ENCODE data around the gene ZFPM1.
A peak's percentile ranks its signal among the peaks of the same experiment; 100 is the strongest.
"Not testable (repeated sequence)": the region's sequence is repeated elsewhere in the genome, so short reads cannot be mapped to it uniquely, and the experiment has no call there.

Gene ZFPM1

GRCh38 chr16:88453217-88453531 lies at the start of gene ZFPM1:
Gene ZFPM1, plus strand, starts transcription at chr16:88453280. Its CDS starts 359 bp downstream, at chr16:88453639.
- DNase-seq = no peak

GRCh38 chr16:88403794-88404581 lies 49.1 kb upstream of the ZFPM1 start:
- no peak for DNase-seq

- no peak for DNase-seq
Measured at GRCh38 chr16:88404769-88405168, 48.3 kb upstream of the ZFPM1 start.

- no peak for DNase-seq
Measured at GRCh38 chr16:88405216-88406060, 47.6 kb upstream of the ZFPM1 start.

- DNase-seq = no peak
Measured at GRCh38 chr16:88406096-88407041, 46.7 kb upstream of the ZFPM1 start.

- DNase-seq = no peak
Measured at GRCh38 chr16:88407042-88407420, 46.0 kb upstream of the ZFPM1 start.

GRCh38 chr16:88407807-88408206 lies 45.3 kb upstream of the ZFPM1 start:
- no peak for DNase-seq

GRCh38 chr16:88408561-88409142 lies 44.4 kb upstream of the ZFPM1 start:
- DNase-seq = no peak

- no peak for DNase-seq
Measured at GRCh38 chr16:88409296-88410065, 43.6 kb upstream of the ZFPM1 start.

GRCh38 chr16:88410297-88410968 lies 42.6 kb upstream of the ZFPM1 start:
- DNase-seq = not testable (repeated sequence)

- DNase-seq = no peak
Measured at GRCh38 chr16:88411951-88412576, 41.0 kb upstream of the ZFPM1 start.

GRCh38 chr16:88412766-88413165 lies 40.3 kb upstream of the ZFPM1 start:
- DNase-seq = no peak

GRCh38 chr16:88413231-88413630 lies 39.8 kb upstream of the ZFPM1 start:
- no peak for DNase-seq

GRCh38 chr16:88413631-88414030 lies 39.4 kb upstream of the ZFPM1 start:
- DNase-seq = no peak

GRCh38 chr16:88414521-88415380 lies 38.3 kb upstream of the ZFPM1 start:
- no peak for DNase-seq

GRCh38 chr16:88415381-88415705 lies 37.7 kb upstream of the ZFPM1 start:
- no peak for DNase-seq

GRCh38 chr16:88415713-88416323 lies 37.3 kb upstream of the ZFPM1 start:
- DNase-seq = peak; percentile 71

GRCh38 chr16:88416686-88417085 lies 36.4 kb upstream of the ZFPM1 start:
- no peak for DNase-seq

- no peak for DNase-seq
Measured at GRCh38 chr16:88417684-88418476, 35.2 kb upstream of the ZFPM1 start.
